Measurements from ENCODE around the gene GDF7. TPM values are rescaled to one million over a fixed set of nuclear protein-coding genes. Genes with fewer than 3 reads are reported as not detected.

The GDF7 gene
- total and polyA plus RNA-seq, 2 of the 4 experiments (the other 2 are of a cell fraction): under 0.01 to 0.02 TPM

- TF ChIP-seq RAD21 (IDR thresholded peaks at IDR 0.05; ENCODE audit: low read length): no peak
Observed at GRCh38 chr2:20664431-20665242, 2.3 kb upstream of the GDF7 start (continued).

GRCh38 chr2:20665243-20666004 is 1.5 kb upstream of the GDF7 start:
- intact Hi-C loops (cut with micrococcal nuclease): no loop called here
- Histone ChIP-seq H2AK9ac (replicated peaks; ENCODE audit: low read depth, low read length, poor library complexity) (peak overlapping the region; percentile 31), H3K4me3 (ENCODE audit: insufficient read depth, low read depth, low read length) (no peak overlapping the region), H3K4me1 (ENCODE audit: control insufficient read depth, insufficient read depth, low read length) (peaks cover 3% of the 10 kb centered on the region; the same call in 1 of the 2 replicates), H3K56ac (ENCODE audit: extremely low read depth, insufficient read depth, low read length) (no peak overlapping the region), H3K9ac (ENCODE audit: low read depth, low read length) (no peak overlapping the region), H3K9me3 (ENCODE audit: control insufficient read depth, insufficient read depth, low read length) (peaks cover 2% of the 10 kb centered on the region; the same call in 1 of the 2 replicates), H2AFZ (replicated peaks; ENCODE audit: low read length, poor library complexity) (peak overlapping the region; percentile 83), H3K9me1 (ENCODE audit: insufficient read depth, low read length) (no peaks in the 10 kb centered on the region), H4K5ac (ENCODE audit: low read depth, low read length) (no peak overlapping the region), H3K4ac (ENCODE audit: low read depth, low read length) (no peak overlapping the region), H3K4me2 (ENCODE audit: low read depth, low read length) (no peak overlapping the region; the same call in 1 of the 2 replicates), H3K14ac (replicated peaks; ENCODE audit: low read depth, low read length) (no peak overlapping the region), H3K23ac (ENCODE audit: low read depth, low read length) (peak overlapping the region; percentile 42), H3K18ac (ENCODE audit: low read depth, low read length) (no peak overlapping the region), H2BK120ac (ENCODE audit: low read depth, low read length) (no peak overlapping the region), H4K8ac (ENCODE audit: low read depth in 2 of 2, low read length in 2 of 2) (no peak overlapping the region), H2BK20ac (ENCODE audit: low read depth, low read length) (no peak overlapping the region), H2BK15ac (ENCODE audit: low read depth, low read length) (no peak overlapping the region), H3K27ac (ENCODE audit: insufficient read depth, low read length) (no peak overlapping the region), H2AK5ac (ENCODE audit: low read depth, low read length) (no peak overlapping the region), H3K27me3 (ENCODE audit: control insufficient read depth, insufficient read depth, low read length) (peaks cover 88% of the 10 kb centered on the region), H2BK5ac (ENCODE audit: low read depth, low read length, poor library complexity, severe bottlenecking) (no peak overlapping the region), H4K91ac (ENCODE audit: insufficient read depth, low read depth, low read length) (no peak overlapping the region), H3K36me3 (ENCODE audit: control insufficient read depth, insufficient read depth, low read length) (no peaks in the 10 kb centered on the region), H3K79me1 (ENCODE audit: low read depth in 1 of 2, low read length in 2 of 2) (no peaks in the 10 kb centered on the region), H4K20me1 (ENCODE audit: insufficient read depth, low read length) (peaks cover 16% of the 10 kb centered on the region)
- CTCF ChIA-PET: interaction anchor here (1.3 kb wide), 2 partner anchors 10 to 298 kb away, joined by 4 to 8 read pairs; no protein-coding TSS in a partner anchor
- BruUV-seq (replicated peaks): no TSS peak
- ATAC-seq (ENCODE audit: low read depth) (no peak), DNase-seq (no peak)
- in situ Hi-C loops (cut with MboI; ENCODE audit: low sequenced_read_pairs): loop anchor here (25.0 kb wide), 1 partner anchor 1097 kb away; no protein-coding TSS in a partner anchor
- POLR2A ChIA-PET (ENCODE audit: unreplicated experiment): no interaction called here
- WGBS, 2 experiments (ENCODE audit: extremely low coverage in 2 of 2, insufficient read length in 1 of 2): 6% methylated on average over 35 of the region's 49 CpGs; no CpG with 5 or more reads in 1 of the 2 experiments
- dilution Hi-C loops (cut with HindIII; ENCODE audit: low sequenced_read_pairs, unreplicated experiment): no loop called here
- TF ChIP-seq USF2 (IDR thresholded peaks at IDR 0.05; ENCODE audit: low read depth, low read length) (no peak), POLR2A (IDR thresholded peaks at IDR 0.05; ENCODE audit: low read depth, low read length) (no peak), RCOR1 (IDR thresholded peaks at IDR 0.05; ENCODE audit: insufficient replicate concordance, low read length) (no peak), RAD21 (IDR thresholded peaks at IDR 0.05; ENCODE audit: low read length) (no peak), MXI1 (IDR thresholded peaks at IDR 0.05; ENCODE audit: borderline replicate concordance, low read depth, low read length) (no peak), RFX5 (IDR thresholded peaks at IDR 0.05; ENCODE audit: low read depth, low read length) (no peak), ELK1 (IDR thresholded peaks at IDR 0.05; ENCODE audit: borderline replicate concordance, low read depth, low read length) (no peak), SMC3 (IDR thresholded peaks at IDR 0.05; ENCODE audit: low read depth, low read length) (no peak), BHLHE40 (IDR thresholded peaks at IDR 0.05; ENCODE audit: low read depth, low read length) (no peak)
- TF ChIP-seq, protein P1, sequence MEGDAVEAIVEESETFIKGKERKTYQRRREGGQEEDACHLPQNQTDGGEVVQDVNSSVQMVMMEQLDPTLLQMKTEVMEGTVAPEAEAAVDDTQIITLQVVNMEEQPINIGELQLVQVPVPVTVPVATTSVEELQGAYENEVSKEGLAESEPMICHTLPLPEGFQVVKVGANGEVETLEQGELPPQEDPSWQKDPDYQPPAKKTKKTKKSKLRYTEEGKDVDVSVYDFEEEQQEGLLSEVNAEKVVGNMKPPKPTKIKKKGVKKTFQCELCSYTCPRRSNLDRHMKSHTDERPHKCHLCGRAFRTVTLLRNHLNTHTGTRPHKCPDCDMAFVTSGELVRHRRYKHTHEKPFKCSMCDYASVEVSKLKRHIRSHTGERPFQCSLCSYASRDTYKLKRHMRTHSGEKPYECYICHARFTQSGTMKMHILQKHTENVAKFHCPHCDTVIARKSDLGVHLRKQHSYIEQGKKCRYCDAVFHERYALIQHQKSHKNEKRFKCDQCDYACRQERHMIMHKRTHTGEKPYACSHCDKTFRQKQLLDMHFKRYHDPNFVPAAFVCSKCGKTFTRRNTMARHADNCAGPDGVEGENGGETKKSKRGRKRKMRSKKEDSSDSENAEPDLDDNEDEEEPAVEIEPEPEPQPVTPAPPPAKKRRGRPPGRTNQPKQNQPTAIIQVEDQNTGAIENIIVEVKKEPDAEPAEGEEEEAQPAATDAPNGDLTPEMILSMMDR (conservative IDR thresholded peaks at IDR 0.05; ENCODE audit: low read depth, low read length): no peak

Data from IMR-90 (cell line).